Hypothalamus (tissue), 51 donors: ENCODE results near the gene IKZF3.
"Not testable (repeated sequence)": the region's sequence is repeated elsewhere in the genome, so short reads cannot be mapped to it uniquely, and the experiment has no call there.

Experiments used
- DNase-seq, 51 donors: peaks; one replicate each; lab custom pipeline; 2025; lab: John Stamatoyannopoulos, UW

Gene IKZF3

DNA sequence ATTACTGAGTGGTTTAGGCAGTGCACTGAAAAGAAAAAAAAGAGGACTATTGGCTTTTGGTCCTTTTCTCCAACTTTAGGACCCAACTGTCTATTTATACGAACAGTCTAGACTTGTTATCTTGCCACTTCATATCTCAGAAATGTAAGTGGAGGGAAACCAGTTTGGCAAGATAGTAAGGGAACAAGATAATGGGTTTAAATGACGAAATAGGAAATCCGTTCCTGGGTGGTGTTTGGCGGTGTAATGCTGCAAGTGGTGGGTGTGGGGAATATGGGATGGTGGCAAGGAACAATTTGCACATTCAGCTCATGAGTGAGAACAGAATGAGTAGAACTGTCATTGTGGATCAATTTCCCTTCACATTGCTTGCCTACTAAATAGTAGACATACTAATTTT, 81.6 kb downstream of the IKZF3 start:
- DNase-seq, result no peak

DNA sequence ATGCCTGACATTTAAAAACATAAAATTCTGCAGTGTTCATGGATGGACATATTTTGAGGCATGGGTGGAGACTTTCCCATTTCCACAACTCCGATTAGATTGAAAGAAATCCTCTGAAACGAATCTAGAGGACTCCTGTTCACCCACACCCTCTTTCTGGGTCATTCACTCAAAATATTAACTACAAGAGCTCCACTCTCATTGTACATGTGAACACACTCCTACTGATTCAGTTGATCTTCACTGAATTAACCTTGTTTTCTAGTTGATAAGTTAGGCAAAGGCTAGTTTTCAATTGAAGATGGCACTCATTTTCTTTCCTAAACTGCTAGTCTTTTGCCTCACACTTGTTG, 82.3 kb downstream of the IKZF3 start:
- DNase-seq, result no peak

DNA sequence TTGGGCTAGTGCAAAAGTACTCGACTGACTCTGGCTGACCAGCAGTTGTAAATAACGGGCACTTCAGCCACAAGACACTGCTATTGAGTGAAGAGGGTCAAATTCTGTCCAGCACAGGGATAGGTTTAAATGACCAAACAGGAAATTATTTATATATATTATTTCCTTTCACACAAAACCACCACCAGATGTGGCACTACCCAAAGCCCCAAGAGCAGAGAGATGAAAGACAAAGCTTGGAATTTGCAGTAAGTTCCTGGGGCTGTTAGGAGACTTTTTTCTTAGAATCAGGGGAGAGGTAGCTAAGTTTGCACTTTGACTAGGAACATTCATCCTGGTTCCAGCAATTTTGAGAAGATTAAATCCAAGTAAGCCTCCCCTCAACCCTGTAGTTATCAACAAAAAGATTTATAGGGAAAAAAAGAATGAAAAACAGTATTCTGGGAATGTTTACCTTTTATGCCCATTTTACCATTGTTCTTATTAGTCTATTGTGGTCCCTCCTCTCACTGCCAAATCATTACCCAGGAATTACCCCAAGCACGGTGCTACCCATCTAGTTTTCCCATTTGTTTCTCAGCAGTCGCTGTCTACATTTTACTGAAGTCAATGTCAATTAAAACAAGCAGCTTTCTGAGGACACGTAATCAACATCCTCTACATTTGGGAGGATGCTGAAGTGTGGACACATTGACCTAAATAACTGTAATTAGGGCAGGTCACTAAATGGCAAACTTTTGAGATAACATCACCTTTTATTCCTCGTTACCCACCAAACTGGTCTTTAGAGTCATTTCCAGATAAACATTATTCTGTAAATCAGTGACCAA, 82.9 kb downstream of the IKZF3 start:
- no peak for DNase-seq

DNA sequence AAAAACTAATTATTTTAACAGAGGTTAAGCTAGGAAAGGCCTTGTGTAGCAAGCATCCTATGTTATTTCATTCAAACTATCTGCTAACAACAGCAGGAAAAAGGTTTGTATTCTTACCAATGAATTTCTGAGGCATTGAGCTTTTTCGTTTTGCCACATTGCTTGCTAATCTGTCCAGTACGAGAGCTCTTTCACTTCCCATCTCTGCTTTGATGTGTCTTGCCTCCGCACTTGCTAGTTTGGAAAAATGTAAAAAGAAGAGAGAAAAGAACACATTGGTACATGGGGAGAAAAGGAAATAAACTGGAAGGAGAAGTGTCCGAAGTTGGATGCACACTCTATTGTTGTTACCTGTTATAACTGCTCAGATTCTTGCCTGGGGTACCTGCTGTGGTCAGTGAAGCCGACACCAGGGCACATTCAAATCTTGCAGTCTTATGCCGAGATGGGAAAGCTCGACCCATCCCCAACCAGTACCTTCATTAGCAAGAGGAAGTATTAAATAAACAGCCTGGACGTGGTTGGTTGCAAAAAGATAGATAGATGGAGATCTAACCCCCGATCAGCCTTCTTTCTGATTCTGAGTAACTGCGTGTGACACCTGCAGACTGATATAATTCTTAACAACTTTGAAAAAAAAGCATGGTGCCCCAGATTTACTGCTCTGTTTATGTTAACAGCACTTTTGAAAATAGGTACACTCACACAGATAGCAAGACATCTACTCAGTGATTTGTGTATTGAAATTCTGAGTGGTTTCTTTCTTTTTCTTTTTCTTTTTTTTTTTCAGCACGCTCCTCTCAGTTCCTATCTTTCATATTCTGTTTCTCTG, 86.4 kb downstream of the IKZF3 start:
- DNase-seq, result no peak

DNA sequence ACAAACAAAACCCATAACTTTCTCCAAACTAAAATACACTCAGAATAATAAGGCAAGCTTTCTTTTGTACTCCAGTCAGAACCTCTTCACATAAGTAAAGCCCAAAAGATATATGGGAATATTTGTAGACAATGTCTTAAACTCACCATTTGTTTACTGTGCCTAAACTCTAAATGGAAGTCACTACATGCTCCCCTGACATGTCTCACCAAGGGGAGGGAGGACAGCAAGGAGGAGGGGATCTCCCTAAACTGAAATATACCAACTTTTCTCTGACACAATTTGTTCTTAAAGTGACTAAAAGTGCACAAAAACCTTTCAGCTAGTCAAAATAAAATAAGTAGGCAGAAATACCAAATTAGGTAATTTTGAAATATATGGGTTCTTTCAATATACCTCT, 87.9 kb downstream of the IKZF3 start:
- DNase-seq, result no peak

DNA sequence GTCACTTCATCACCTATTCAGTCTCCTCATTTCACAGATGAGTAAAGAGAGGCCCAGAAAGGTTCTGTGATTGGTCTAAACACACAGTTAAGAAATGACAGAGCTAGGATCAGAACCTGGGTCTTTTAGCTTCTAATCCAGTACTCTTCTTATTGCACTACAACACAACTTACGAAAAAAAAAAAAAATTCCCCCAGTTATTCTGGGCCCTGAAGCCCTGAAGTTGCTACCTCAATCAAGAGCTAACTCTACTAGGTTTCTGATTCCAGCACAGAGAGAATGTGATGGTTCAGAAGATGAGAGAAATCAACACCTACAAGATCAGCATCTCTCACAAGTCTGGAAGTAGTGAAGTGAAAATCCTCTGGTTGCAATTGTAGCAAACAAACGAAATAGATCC, 89.1 kb downstream of the IKZF3 start:
- DNase-seq, result no peak

DNA sequence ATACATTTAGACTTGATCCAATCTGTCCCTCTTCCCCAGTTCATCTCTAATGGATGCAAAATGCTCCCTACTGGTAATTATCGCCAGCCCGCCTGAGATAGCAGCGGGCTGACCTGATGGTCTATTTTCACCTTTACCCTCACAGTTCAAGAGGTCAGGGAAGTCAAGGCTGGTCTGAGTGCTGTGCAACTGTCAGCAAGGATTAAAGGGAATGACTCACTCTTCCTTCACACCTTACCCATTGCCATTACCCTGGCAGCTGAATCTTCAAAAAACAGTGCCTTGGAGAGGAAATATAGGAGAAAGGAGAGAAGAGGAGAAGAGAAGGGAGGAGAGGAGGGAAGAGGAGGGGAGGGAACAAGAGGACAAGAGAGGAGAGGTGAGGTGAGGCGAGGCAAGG, 90.1 kb downstream of the IKZF3 start:
- no peak for DNase-seq

DNA sequence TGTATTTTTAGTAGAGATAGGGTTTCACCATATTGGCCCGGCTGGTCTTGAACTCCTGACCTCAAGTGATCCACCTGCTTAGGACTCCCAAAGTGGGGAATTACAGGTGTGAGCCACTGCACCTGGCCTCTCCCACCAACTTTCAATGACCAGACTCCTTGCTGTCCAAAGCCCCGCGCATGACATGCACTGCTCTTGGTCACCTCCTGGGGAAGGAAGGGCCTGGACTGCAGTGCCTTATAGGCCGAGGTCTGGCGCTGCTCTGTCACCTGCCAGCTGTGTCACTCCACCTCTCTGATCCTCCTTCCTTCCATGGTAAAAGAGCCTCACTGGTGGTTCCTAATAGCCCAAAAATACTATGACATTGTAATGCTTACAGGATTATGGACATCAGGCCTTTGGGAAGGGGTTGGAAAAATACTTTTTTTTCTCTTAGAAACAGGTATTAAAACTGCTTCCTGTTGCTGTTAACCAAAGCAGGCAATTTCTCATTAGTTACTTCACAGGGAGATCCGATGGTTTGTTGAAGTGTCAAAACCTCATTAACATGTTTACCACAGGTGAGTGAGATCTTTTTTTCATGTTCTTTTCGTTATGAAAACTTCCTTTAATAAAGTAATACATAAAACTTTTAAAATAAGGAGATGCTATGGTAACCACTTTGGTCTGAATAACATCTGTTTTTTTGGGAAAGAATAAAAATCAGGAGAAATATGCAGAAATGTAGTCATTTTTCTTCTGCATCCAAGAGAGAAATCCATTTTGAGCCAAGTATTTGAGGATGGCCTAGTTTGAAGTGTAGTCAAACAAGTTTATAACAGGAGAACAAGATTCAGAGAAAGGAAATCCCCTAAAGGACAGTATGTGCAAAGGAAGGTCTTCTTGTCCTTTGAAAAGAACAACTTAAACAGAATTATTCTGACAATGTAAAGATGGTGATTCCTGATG, 90.9 kb downstream of the IKZF3 start:
- no peak for DNase-seq

DNA sequence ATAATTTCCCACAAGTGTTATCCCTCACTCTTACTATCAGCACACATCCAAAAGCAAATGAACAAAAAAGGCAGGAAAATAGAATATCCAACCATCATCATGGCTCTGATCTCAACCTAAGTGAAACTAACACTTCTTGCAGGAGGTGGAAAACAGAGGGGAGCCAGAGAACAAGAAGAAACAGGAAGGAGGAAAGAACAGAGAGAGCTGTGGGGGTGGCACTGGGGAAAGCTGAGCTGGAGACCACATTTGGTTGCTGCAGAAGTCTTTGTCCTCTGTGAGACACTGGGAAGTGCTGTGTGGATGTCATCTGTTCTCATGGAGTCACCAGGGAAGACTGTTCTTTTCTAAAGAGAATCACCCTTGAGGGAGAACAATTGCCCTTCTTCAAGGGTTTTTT, 91.7 kb downstream of the IKZF3 start:
- DNase-seq, result peak in 1 of 51 donors; percentile 23

DNA sequence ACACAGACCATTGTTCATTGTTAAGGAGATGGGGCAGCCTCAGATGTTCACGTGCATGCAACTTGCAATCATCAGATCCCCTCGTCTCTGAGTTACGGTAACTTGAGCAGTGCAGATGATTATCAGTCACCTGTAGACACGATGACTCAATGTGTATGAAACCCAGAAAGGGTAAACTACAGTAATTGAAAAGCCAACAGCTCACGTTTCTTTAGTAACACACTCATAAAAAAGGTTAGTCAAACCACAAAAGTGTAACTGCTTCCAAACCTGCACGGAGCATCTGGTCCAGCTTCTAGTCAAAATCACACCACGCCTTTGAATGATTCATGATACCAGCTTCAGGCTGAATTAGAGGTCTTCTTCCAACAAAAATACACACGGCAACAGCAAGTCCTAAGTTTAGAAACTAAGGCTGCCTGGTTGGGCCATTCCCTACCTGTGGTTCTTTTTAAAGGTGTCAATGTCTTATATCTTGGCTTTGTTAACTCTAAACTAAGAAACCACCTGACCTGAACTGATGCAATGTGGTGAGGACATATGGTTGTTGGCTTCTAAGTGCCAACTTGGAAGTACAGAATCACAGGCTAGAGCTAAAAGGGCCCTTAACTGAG, 94.0 kb downstream of the IKZF3 start:
- DNase-seq, result peak in 1 of 51 donors; percentile 7

DNA sequence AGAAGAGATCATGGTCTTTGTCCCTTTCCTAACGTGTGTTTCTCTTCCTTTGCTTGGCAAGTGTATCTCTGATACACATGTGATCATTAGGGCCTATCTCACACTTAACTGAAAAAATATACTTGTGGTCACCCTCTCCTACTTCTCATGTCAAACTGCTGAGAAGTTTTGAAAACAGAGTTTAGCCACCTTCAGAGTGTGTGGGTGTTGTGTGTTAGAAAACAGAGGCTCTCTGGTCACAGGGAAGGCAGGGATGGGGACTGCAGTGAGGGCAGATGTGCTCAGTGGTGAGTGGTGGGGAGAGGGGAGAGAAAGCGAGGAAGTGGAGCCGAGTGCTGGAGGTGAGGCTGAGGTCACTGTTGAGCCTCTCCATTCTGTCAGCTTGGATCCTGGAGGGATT, 97.0 kb downstream of the IKZF3 start:
- no peak for DNase-seq

DNA sequence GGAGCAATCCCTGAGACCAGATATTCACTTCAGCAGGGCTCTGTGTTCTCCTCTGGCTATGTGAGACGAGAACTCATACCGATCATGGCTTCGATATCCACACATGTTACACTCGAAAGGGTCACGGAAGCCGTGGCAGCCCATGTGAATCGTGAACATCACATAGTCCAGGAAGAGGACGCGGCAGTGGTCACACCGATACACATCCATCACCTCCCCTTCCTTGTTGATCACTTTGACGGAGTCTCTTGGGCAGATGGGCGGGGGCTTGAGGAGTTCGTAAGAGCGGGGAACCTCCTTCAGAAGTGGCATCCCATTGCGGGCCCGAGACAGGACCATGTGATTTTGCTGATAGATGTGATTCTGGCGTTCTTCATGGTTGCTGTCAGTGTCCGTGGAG, 98.3 kb downstream of the IKZF3 start:
- no peak for DNase-seq

DNA sequence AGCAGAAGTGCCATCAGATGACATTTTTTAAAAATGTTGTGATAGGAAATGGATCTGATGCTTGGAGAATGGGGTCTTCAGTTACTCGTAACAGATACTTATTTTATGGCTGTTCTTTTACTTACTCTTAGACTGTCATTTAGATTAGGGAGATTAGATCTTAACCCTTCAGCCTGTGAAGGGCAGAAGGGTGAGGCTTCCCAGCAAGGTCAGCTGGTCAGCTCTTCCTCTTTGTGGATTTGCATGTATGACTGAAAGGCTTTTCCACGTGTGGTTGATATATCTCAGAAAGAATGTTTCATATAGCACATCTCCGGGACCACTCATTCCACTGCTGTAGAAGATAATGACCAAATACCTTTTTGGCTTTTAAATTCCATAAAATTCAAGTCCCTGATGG, 98.9 kb downstream of the IKZF3 start:
- DNase-seq, result no peak

DNA sequence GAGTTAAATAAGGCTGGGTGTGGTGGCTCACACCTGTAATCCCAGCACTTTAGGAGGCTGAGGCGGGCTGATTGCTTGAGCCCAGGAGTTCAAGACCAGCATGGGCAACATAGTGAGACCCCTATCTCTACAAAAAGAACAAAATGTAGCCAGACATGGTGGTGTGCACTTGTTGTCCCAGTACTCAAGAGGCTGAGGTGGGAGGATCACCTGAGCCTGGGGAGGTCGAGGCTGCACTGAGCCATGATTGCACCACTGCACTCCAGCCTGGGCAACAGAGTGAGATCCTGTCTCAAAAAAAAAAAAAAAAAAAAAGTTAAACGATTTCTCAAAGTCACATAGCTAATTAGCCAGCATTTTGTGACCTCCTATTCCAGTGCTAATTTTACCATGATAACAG, 99.9 kb downstream of the IKZF3 start:
- not testable (repeated sequence) for DNase-seq

DNA sequence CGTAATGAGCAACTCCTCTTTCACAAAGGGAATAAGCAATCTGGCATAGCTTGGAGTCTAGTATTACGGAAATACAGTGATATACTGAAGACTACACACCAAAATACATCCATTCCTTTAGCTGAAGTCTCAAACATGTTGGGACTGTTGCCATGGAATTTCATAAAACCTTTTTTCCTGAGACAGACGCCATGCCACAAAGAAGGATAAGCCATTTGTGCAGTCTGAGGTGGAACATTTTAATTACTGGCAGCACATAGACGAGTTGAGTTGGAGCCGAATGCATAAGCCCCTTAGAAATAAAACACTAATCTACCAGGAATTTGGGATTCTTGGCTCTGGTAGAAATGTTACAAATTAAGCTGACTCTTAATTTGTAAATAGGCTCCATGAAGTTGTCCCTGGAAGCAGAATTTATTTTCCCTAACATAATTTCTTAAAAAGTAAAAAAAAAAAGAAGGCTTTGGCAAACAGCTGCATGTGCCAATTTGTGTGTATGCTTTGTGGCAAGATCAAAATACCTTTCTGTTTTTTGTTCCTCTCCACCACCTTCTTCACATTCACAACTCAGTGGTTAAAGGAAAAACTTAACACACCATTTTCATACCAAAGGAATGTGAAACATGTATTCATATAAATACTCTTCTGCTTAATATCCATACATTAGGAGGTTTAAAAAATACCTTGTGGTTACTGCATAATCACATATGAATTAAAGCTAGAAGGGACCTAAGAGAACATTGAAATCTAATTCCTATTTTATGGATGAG, 100.9 kb downstream of the IKZF3 start:
- DNase-seq, result no peak

DNA sequence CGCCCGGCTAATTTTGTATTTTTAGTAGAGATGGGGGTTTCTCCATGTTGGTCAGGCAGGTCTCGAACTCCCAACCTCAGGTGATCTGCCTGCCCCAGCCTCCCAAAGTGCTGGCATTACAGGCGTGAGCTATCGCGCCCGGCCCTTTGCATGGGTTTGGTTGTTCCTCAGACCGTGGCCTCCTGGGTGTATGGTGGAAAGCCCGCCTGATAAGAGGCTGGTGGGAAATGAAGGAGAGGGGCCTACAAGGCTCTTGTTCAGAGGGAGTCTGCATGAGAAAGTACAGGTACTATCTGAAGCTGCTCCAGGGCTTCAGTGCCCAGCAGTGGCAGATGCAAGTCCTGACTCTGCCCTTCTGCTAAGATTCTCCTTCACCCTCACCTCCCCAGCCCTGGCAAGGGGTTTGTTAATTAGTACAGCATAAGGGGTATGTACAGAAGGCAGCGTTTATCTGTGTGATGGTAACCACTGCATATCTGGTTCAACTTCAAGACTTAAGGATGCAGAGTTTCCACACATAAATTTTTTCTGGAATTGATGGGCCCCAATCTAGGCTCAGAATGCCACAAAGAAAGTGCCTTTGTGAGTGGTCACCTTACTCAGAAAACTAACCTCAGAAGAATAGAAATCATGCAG, 102.1 kb downstream of the IKZF3 start:
- no peak for DNase-seq

DNA sequence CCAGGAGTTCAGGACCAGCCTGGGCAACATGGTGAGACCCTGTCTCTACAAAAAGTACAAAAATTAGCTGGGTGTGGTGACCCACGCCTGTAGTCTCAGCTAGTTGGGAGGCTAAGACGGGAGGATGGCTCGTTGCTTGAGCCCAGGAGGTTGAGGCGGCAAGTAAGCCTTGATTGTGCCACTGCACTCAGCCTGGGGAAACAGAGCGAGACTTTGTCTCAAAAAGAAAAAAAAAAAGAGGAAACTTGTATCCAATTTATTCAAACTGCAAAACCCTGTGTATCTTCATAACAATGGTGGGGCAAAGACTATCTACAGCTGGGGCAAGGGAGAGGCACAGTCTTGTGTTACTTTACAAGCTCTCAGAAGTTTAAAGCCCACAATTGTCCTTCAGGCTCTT, 104.9 kb downstream of the IKZF3 start:
- no peak for DNase-seq

DNA sequence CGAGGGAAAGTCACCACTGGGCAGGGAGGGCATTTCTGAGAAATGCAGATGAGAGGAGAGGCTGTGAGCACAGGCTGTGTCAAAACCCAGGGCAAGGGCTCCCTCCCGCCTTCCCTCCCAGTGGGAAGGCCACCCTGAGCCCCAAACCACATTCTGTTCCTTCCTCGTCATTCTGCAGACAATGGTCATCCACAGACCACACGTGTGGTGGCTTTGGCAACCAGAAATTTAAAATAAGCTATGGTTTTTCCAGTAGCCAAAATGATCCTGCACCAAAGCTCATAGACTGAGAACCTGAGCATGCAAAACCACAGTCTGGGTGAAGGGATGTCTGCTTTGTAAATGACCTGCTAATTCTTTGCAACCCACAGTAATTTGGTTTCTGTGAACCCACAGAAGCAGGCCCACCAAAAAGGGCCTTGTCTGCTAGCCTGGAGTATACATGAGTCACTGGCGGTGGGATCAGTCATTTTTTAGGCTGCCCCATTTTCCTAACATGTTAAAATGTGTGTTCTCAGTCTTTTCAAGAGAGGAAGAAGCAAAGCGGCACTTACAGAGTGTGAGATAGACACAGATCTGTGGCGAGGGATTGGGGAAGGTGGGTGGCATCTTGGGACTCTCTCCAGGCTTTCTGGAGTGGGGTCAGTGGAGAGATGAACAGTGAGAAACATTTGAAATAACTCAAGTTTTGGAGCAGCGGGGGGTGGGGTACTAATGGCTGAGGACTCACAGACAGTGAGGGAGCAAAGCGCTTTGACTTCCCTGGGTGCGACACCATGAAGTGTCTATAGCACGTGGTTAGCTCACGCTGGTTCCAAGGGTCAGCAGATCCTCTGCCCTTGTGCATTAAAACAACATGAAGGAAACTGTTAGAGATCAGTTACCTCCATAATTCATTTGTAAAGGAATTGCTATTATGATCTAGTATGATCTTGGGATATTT, 105.9 kb downstream of the IKZF3 start:
- DNase-seq, result no peak
